Type B pancreatic cell (in vitro differentiated cells): ENCODE data around the gene MUC6. TPM values are rescaled to one million over a fixed set of nuclear protein-coding genes. Genes with fewer than 3 reads are reported as not detected.

Experiments
- DNase-seq: peaks from one replicate; pipeline ENCODE4 v3.0.0; 2021; ENCODE audit warnings: mixed read lengths; ENCODE audit not compliant: unreplicated experiment; ENCODE audit errors: extremely low spot score
- H3K27ac Mint-ChIP-seq: 2 replicates; pipeline ENCODE4 v1.8.0; 2021; ENCODE audit warnings: mild to moderate bottlenecking, mixed read lengths
- H3K27me3 Mint-ChIP-seq: 2 replicates; pipeline ENCODE4 v1.8.0; 2021; ENCODE audit warnings: mixed read lengths
- H3K36me3 Mint-ChIP-seq: 2 replicates; pipeline ENCODE4 v1.8.0; 2021; ENCODE audit warnings: mixed read lengths
- H3K4me1 Mint-ChIP-seq: one replicate; pipeline ENCODE4 v1.8.0; 2021; ENCODE audit warnings: mixed read lengths; ENCODE audit not compliant: unreplicated experiment
- H3K4me3 Mint-ChIP-seq: 2 replicates; pipeline ENCODE4 v1.8.0; 2021; ENCODE audit warnings: mild to moderate bottlenecking, mixed read lengths
- H3K9me3 Mint-ChIP-seq: 2 replicates; pipeline ENCODE4 v1.8.0; 2021; ENCODE audit warnings: mixed read lengths
- total RNA-seq: library from RNA; stranded (reverse); gene quantifications from 2 replicates; pipeline ENCODE4 v1.2.1, GENCODE V29; 2021; ENCODE audit warnings: low replicate concordance
- TF ChIP-seq, protein P1 (sequence below): fragments of 200-600 bp; sonication (generic); conservative IDR thresholded peaks from 2 replicates; pipeline ENCODE4 v1.5.0; 2021; ENCODE audit warnings: antibody characterized with exemption, mild to moderate bottlenecking

The MUC6 gene
- total RNA-seq, 1 donor from 2014 or later: 0.46 TPM

- no peaks in the 10 kb centered on the region for H3K27me3 Mint-ChIP-seq
- DNase-seq: no peak
- H3K27ac Mint-ChIP-seq: no peak overlapping the region
- TF ChIP-seq, protein P1, sequence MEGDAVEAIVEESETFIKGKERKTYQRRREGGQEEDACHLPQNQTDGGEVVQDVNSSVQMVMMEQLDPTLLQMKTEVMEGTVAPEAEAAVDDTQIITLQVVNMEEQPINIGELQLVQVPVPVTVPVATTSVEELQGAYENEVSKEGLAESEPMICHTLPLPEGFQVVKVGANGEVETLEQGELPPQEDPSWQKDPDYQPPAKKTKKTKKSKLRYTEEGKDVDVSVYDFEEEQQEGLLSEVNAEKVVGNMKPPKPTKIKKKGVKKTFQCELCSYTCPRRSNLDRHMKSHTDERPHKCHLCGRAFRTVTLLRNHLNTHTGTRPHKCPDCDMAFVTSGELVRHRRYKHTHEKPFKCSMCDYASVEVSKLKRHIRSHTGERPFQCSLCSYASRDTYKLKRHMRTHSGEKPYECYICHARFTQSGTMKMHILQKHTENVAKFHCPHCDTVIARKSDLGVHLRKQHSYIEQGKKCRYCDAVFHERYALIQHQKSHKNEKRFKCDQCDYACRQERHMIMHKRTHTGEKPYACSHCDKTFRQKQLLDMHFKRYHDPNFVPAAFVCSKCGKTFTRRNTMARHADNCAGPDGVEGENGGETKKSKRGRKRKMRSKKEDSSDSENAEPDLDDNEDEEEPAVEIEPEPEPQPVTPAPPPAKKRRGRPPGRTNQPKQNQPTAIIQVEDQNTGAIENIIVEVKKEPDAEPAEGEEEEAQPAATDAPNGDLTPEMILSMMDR: no peak
- H3K36me3 Mint-ChIP-seq: no peaks in the 10 kb centered on the region
- H3K4me1 Mint-ChIP-seq: no peaks in the 10 kb centered on the region
- H3K9me3 Mint-ChIP-seq: no peaks in the 10 kb centered on the region
- no peak overlapping the region for H3K4me3 Mint-ChIP-seq
These were observed 6.4 kb downstream of the MUC6 start for GRCh38 chr11:1030086-1030485.

- TF ChIP-seq, protein P1: no peak
- Mint-ChIP-seq H3K27ac (no peak overlapping the region), H3K27me3 (no peaks in the 10 kb centered on the region), H3K36me3 (no peaks in the 10 kb centered on the region), H3K4me3 (no peak overlapping the region), H3K4me1 (no peaks in the 10 kb centered on the region), H3K9me3 (no peaks in the 10 kb centered on the region)
- no peak for DNase-seq
These were observed 6.9 kb downstream of the MUC6 start for GRCh38 chr11:1029654-1030053.

DNA sequence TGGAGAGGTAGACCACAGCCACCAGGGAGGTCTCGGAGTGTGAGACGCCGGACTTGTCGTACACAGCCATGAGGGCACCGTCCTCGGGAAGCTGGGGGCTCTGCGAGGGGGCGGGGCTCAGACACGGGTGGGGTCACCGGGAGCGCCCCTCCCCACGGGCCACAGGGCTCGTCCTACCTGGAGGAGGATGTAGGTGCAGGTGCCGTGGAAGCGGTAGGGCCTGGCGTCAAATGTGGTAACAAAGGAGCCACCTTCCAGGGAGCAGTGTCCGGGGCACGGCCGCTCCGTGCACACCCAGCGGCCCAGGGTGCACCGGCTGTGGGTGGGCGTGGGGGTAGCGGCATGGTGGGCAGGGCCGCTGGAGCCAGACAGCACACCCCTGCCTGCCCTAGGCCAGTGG, 7.5 kb downstream of the MUC6 start:
- TF ChIP-seq, protein P1: no peak
- DNase-seq: no peak
- Mint-ChIP-seq H3K36me3 (no peaks in the 10 kb centered on the region), H3K4me3 (no peak overlapping the region), H3K27ac (no peak overlapping the region), H3K9me3 (no peaks in the 10 kb centered on the region), H3K4me1 (no peaks in the 10 kb centered on the region), H3K27me3 (no peaks in the 10 kb centered on the region)

GRCh38 chr11:1028616-1029015, 7.9 kb downstream of the MUC6 start:
- Mint-ChIP-seq H3K4me3 (no peak overlapping the region), H3K36me3 (no peaks in the 10 kb centered on the region), H3K9me3 (no peaks in the 10 kb centered on the region), H3K27me3 (no peaks in the 10 kb centered on the region), H3K27ac (no peak overlapping the region), H3K4me1 (no peaks in the 10 kb centered on the region)
- no peak for DNase-seq
- TF ChIP-seq, protein P1: no peak

DNA sequence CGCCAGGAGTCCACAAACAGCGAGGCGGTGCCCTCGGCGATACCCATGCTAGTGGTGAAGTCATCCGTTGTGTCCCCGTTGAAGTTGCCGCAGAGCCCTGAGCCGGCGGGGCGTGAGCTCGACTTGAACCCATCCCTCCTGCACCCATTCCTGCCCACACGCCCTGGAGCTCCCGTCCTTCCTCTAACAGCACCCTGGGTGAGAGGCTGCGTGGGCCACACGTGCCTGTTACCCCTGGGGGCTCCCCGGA, 8.3 kb downstream of the MUC6 start:
- no peak overlapping the region for H3K27ac Mint-ChIP-seq
- no peak for DNase-seq
- H3K27me3 Mint-ChIP-seq: no peaks in the 10 kb centered on the region
- TF ChIP-seq, protein P1: no peak
- H3K9me3 Mint-ChIP-seq: no peaks in the 10 kb centered on the region
- no peaks in the 10 kb centered on the region for H3K36me3 Mint-ChIP-seq
- no peak overlapping the region for H3K4me3 Mint-ChIP-seq
- H3K4me1 Mint-ChIP-seq: no peaks in the 10 kb centered on the region
